ENCODE measurements around the gene INSRR.

Gene INSRR

GRCh38 chr1:156892190-156893047 is 33.5 kb upstream of the INSRR start:
- H3K27ac ChIP-seq: peak overlapping the region; percentile 52
- no peaks in the 10 kb centered on the region for H3K27me3 ChIP-seq (ENCODE audit: insufficient read depth, low read depth, severe bottlenecking)
- no peaks in the 10 kb centered on the region for H3K9me3 ChIP-seq (ENCODE audit: severe bottlenecking)
- TF ChIP-seq CTCF (IDR thresholded peaks at IDR 0.05; ENCODE audit: low read depth, low read length): peak; percentile 98
- peak overlapping the region; percentile 54 for H3K4me3 ChIP-seq (ENCODE audit: low read depth, low read length)
- no peaks in the 10 kb centered on the region for H3K36me3 ChIP-seq
- peak; percentile 99 for DNase-seq

- TF ChIP-seq CTCF (IDR thresholded peaks at IDR 0.05; ENCODE audit: low read depth, low read length): peak; percentile 97
- peak; percentile 93 for DNase-seq
- Histone ChIP-seq H3K9me3 (ENCODE audit: severe bottlenecking) (no peaks in the 10 kb centered on the region), H3K27ac (no peak overlapping the region; the same call in 1 of the 2 replicates), H3K27me3 (ENCODE audit: insufficient read depth, low read depth, severe bottlenecking) (no peaks in the 10 kb centered on the region), H3K4me3 (ENCODE audit: low read depth, low read length) (no peak overlapping the region), H3K36me3 (no peaks in the 10 kb centered on the region)
Measured at GRCh38 chr1:156889802-156890580, 31.1 kb upstream of the INSRR start.

GRCh38 chr1:156887734-156888133 is 28.8 kb upstream of the INSRR start:
- TF ChIP-seq CTCF (IDR thresholded peaks at IDR 0.05; ENCODE audit: low read depth, low read length): no peak
- H3K4me3 ChIP-seq (ENCODE audit: low read depth, low read length): no peak overlapping the region
- H3K36me3 ChIP-seq: no peaks in the 10 kb centered on the region
- H3K27me3 ChIP-seq (ENCODE audit: insufficient read depth, low read depth, severe bottlenecking): no peaks in the 10 kb centered on the region
- H3K9me3 ChIP-seq (ENCODE audit: severe bottlenecking): no peaks in the 10 kb centered on the region
- no peak for DNase-seq
- no peak overlapping the region; the same call in none of the 2 replicates for H3K27ac ChIP-seq

- H3K36me3 ChIP-seq: no peaks in the 10 kb centered on the region
- TF ChIP-seq CTCF (IDR thresholded peaks at IDR 0.05; ENCODE audit: low read depth, low read length): no peak
- peak overlapping the region; percentile 35; the same call in 1 of the 2 replicates for H3K27ac ChIP-seq
- peak; percentile 76 for DNase-seq
- H3K27me3 ChIP-seq (ENCODE audit: insufficient read depth, low read depth, severe bottlenecking): no peaks in the 10 kb centered on the region
- H3K4me3 ChIP-seq (ENCODE audit: low read depth, low read length): no peak overlapping the region
- no peaks in the 10 kb centered on the region for H3K9me3 ChIP-seq (ENCODE audit: severe bottlenecking)
Measured at GRCh38 chr1:156887317-156887716, 28.4 kb upstream of the INSRR start.

- H3K9me3 ChIP-seq (ENCODE audit: severe bottlenecking): no peaks in the 10 kb centered on the region
- no peak for TF ChIP-seq CTCF (IDR thresholded peaks at IDR 0.05; ENCODE audit: low read depth, low read length)
- no peak overlapping the region for H3K4me3 ChIP-seq (ENCODE audit: low read depth, low read length)
- H3K27ac ChIP-seq: peak overlapping the region; percentile 58
- H3K36me3 ChIP-seq: no peaks in the 10 kb centered on the region
- no peaks in the 10 kb centered on the region for H3K27me3 ChIP-seq (ENCODE audit: insufficient read depth, low read depth, severe bottlenecking)
- peak; percentile 64 for DNase-seq
Measured at GRCh38 chr1:156886583-156887281, 27.8 kb upstream of the INSRR start.
